ENCODE data around the gene BHLHA15.
A peak's percentile ranks its signal among the peaks of the same experiment; 100 is the strongest.

BHLHA15 gene

DNA sequence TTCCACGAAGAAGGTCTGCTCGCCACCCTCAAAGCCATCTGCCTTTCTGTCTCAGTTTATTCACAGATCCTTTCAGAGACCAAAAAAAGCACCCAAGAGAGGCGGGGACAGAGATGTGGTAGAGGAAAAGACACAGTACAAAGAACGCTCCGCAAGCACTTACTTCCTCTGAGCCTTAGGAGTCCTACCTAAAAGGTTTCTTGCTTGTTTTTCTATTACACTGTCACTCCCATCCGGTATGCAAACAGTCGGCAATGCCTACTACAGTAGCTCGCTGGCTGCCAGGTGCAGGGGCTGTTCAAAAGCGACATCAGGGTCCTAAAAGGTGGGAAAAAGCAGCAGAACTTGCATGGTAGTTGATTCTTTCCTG lies 40.0 kb downstream of the BHLHA15 start:
- peak; percentile 23 for DNase-seq

GRCh38 chr7:98251601-98252424 lies 40.6 kb downstream of the BHLHA15 start, which contains the start of gene TECPR1:
Gene TECPR1 (minus strand): TSS chr7:98252232. CDS start chr7:98246146, 6,086 bp downstream.
- DNase-seq: peak; percentile 91

DNA sequence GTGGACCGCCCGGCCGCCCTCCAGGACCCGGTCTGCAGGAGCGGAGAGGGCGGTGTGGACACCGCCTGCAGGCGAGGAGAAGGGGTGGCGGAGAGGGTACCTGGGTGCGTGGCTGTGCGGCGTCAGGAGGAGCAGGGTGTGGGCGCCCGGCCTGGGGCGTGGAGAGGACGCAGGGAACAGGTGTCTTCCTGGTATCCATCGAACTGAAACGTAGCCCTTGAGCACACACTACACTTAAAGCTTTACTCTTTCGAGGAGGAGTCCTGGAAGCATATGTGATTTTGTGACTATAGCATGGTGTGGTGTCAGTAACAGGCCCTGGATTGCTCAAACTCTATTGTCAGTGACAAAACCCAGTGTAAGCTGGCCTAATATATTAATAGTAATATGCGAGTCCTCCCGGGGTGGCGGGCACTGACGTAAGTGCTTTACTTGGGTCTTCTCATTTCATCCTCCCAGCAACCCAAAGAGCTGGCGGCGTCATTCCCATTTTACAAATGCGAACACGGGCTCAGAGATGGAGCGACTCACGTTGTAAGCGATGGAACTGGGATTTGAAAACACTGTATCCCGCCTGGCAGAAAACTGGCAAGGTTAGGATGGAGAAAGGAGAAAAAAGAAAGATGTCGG lies 41.3 kb downstream of the BHLHA15 start:
- no peak for DNase-seq

GRCh38 chr7:98254516-98254915 lies 43.3 kb downstream of the BHLHA15 start:
- DNase-seq: no peak

DNA sequence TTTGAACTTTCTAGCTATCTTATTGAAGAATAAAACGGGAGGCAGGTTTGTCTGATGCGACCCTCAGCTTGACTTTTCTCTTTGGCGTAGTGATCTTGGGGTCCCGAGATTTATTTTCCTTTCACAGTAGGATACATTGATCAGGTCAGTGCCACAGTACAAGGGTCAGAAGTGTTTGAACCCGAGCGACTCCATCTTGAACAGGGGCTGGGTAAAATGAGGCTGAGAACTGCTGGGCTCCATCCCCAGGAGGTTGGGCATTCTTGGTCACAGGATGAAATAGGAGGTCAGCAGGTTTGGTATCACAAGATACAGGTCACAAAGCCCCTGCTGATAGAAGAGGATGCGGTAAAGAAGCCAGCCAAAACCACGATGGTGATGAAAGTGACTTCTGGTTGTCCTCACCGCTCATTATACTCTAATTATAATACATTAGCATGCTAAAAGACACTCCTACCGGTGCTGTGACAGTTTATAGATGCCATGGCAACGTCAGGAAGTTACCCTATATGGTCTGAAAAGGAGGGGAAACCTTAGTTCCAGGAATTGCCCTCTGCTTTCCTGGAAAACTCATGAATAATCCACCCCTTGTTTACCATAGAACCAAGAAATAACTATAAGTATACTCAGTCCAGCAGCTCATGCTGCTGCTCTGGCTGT lies 43.8 kb downstream of the BHLHA15 start:
- DNase-seq: peak; percentile 26

DNA sequence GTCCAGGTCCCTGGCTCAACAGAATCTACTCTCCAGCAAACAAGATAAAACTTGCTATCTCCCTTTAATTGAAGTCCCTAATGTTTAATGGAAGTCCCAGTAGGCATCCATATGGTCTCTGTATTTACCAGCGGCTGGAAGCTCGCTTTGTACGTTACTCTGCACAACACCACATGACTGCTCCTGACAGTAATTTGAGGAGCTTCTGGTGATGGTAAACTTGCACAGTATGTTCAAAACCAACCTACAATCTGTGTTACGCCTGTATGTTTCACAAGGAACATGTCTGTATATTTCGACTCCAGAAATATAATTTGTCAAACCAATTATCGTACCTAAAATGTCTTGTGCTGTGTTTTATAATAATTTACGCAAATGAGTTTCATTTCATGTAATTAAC lies 45.2 kb downstream of the BHLHA15 start:
- DNase-seq: no peak

- DNase-seq: no peak
Observed at GRCh38 chr7:98257701-98258100, 46.5 kb downstream of the BHLHA15 start.
